ENCODE results near the gene RCSD1. TPM values are rescaled to one million over a fixed set of nuclear protein-coding genes. Genes with fewer than 3 reads are reported as not detected.
A peak's percentile ranks its signal among the peaks of the same experiment; 100 is the strongest.

RCSD1 gene
- total RNA-seq, 1 donor from 2014 or later = 0.76 TPM

DNA sequence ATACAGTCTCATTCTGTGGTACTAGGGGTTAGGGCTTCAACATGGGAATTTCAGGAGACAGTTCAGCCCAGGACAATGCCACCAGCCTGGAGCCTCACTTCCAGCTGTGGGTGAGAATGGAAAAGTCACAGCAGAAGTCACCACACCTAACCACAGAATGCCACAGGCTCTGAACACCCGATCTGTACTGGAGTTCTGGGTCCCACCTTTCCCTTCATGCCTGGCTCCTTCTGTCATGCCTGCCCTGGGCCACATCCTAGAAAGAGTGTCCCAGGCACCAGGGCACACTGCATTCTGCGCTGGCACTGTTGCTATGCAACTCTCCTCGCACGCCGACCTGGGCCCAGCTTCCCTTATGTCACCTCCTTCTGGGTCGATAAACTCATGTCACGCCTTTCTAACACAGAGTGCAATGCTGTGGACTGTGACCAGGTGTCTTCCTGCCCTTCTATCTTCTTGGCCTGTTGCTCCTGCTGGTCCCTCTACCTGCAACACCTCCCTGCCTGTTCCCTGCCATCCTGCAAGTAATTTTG is 21.2 kb downstream of the RCSD1 start:
- Mint-ChIP-seq H3K9me3 (no peaks in the 10 kb centered on the region), H3K4me3 (no peak overlapping the region), H3K36me3 (no peaks in the 10 kb centered on the region), H3K4me1 (peaks cover 4% of the 10 kb centered on the region), H3K27ac (no peak overlapping the region), H3K27me3 (ENCODE audit: low read depth) (peaks cover 1% of the 10 kb centered on the region)
- DNase-seq (ENCODE audit: low spot score in 2 of 2, unreplicated experiment in 2 of 2) = no peak
- TF ChIP-seq, protein P1, sequence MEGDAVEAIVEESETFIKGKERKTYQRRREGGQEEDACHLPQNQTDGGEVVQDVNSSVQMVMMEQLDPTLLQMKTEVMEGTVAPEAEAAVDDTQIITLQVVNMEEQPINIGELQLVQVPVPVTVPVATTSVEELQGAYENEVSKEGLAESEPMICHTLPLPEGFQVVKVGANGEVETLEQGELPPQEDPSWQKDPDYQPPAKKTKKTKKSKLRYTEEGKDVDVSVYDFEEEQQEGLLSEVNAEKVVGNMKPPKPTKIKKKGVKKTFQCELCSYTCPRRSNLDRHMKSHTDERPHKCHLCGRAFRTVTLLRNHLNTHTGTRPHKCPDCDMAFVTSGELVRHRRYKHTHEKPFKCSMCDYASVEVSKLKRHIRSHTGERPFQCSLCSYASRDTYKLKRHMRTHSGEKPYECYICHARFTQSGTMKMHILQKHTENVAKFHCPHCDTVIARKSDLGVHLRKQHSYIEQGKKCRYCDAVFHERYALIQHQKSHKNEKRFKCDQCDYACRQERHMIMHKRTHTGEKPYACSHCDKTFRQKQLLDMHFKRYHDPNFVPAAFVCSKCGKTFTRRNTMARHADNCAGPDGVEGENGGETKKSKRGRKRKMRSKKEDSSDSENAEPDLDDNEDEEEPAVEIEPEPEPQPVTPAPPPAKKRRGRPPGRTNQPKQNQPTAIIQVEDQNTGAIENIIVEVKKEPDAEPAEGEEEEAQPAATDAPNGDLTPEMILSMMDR (IDR thresholded peaks at IDR 0.05; ENCODE audit: unreplicated experiment) = no peak

DNA sequence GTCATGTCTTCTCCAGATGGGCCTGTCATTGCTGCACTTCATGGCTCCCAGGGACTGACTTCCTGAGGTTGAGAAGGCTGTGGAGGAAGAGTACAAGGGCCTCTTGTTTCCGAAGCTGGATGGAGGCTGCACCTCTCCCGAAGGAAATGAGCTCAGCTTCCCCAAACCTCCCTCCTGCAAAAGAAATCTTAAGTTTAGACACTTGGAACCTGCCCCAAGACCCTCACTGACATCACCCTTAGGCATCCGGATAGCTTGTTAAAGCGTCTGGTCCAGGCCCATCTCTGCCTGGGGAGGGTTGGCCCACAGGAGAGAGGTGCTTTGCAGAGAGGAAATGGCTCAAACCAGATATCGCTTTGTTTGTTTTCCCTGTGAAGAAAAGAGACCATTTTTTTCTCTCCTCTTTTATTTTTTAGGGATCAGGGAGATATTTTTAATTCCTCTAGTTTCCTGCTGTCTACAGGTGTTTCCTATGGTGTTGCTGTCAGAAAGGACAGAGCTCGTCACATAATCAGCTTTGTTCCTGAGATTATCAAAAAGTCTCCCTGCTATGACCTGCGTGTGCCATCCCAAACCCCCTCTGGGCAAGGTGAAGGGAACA is 25.0 kb downstream of the RCSD1 start:
- Mint-ChIP-seq H3K27me3 (ENCODE audit: low read depth) (no peaks in the 10 kb centered on the region), H3K27ac (no peak overlapping the region), H3K4me1 (peaks cover 20% of the 10 kb centered on the region), H3K9me3 (no peaks in the 10 kb centered on the region), H3K4me3 (no peak overlapping the region), H3K36me3 (no peaks in the 10 kb centered on the region)
- no peak for DNase-seq (ENCODE audit: low spot score in 2 of 2, unreplicated experiment in 2 of 2)
- TF ChIP-seq, protein P1 (IDR thresholded peaks at IDR 0.05; ENCODE audit: unreplicated experiment) = no peak

DNA sequence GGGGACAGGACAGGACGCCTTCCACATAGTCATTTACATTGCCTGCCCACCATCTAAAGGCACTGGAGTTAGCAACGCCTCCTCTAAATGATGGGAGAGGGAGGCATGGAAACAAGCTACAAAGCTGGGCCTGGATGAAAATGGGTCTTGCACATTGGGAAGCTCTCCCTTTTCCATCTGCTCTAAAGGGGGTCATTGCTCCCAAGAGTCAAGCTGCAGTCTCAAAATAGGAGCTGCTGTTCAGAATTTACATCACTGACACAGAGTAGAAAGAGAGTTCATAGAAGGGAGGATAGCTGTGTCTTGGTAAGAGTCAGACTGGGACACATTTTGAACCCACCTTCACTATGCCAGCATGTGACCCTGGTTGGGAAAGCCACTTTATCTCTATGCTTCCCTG is 26.6 kb downstream of the RCSD1 start:
- TF ChIP-seq, protein P1 (IDR thresholded peaks at IDR 0.05; ENCODE audit: unreplicated experiment) = no peak
- no peak overlapping the region for H3K27ac Mint-ChIP-seq
- H3K4me1 Mint-ChIP-seq = peaks cover 26% of the 10 kb centered on the region
- no peak overlapping the region for H3K4me3 Mint-ChIP-seq
- no peak for DNase-seq (ENCODE audit: low spot score in 2 of 2, unreplicated experiment in 2 of 2)
- no peaks in the 10 kb centered on the region for H3K36me3 Mint-ChIP-seq
- H3K27me3 Mint-ChIP-seq (ENCODE audit: low read depth) = no peaks in the 10 kb centered on the region
- H3K9me3 Mint-ChIP-seq = no peaks in the 10 kb centered on the region

DNA sequence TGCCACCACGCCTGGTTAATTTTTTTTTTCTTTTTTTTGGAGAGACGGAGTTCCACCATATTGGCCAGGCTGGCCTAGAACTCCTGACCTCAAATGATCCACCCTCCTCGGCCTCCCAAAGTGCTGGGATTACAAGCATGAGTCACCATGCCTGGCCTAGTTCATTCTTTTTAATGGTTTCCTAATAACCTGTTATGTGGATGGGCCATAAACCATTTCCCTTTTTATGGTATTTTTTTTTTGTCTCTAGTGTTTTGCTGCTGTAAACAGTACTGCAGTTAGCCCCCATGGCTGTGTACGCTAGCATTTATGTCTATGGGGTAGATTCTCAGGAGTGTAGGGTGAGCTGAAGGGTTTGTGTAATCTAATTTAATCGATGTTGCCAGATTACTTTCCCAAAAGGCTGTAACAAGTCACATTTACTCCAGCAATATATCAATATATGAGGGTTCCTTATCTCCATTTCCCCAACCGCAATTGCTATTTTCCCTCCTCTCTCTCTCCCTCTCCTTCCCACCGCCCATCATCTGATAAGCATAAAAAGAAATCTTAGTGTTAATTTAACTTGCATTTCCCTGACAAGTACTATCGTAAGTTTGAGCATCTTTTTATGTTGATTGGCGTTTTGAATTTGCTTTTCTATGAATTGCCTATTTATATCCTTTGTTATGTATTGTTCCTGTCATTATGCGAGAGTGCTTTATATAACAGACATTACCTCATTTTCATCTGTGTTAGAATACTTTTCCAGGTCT is 28.7 kb downstream of the RCSD1 start:
- Mint-ChIP-seq H3K9me3 (no peaks in the 10 kb centered on the region), H3K4me3 (no peak overlapping the region), H3K36me3 (no peaks in the 10 kb centered on the region), H3K27ac (peak overlapping the region; percentile 19), H3K27me3 (ENCODE audit: low read depth) (no peaks in the 10 kb centered on the region), H3K4me1 (peaks cover 32% of the 10 kb centered on the region)
- TF ChIP-seq, protein P1 (IDR thresholded peaks at IDR 0.05; ENCODE audit: unreplicated experiment) = no peak
- DNase-seq (ENCODE audit: low spot score in 2 of 2, unreplicated experiment in 2 of 2) = no peak

DNA sequence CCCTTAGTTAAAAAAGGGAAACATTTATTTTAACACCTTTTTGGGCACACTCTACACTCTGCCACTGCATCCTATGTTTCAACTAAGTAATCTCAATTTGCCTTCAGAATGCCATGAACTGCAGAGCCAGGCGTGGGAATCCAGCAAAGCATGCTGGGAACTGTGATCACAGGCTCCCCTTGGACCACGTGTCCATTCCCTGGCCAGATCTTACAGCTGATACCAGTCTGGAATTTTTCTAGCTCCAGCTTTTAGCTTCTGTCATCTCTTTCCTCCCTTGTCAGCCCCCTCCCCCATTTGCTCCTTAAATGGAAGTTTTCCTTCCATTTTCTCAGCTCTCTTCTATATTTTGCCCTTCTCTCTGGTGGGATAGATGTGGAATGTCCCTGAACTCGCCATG is 29.4 kb downstream of the RCSD1 start:
- TF ChIP-seq, protein P1 (IDR thresholded peaks at IDR 0.05; ENCODE audit: unreplicated experiment) = no peak
- no peak for DNase-seq (ENCODE audit: low spot score in 2 of 2, unreplicated experiment in 2 of 2)
- no peaks in the 10 kb centered on the region for H3K36me3 Mint-ChIP-seq
- no peaks in the 10 kb centered on the region for H3K9me3 Mint-ChIP-seq
- H3K4me1 Mint-ChIP-seq = peaks cover 32% of the 10 kb centered on the region
- H3K4me3 Mint-ChIP-seq = no peak overlapping the region
- H3K27ac Mint-ChIP-seq = no peak overlapping the region
- no peaks in the 10 kb centered on the region for H3K27me3 Mint-ChIP-seq (ENCODE audit: low read depth)
